Measurements from ENCODE around the gene TBCE. TPM values are rescaled to one million over a fixed set of nuclear protein-coding genes. Genes with fewer than 3 reads are reported as not detected.
A peak's percentile ranks its signal among the peaks of the same experiment; 100 is the strongest.

Gene TBCE
- total and polyA plus RNA-seq, 9 of the 15 experiments (the other 6 are each of a cell fraction or from before 2014, with no cell fraction given) = 52.6 to 92.1 (median 82.1) TPM

DNA sequence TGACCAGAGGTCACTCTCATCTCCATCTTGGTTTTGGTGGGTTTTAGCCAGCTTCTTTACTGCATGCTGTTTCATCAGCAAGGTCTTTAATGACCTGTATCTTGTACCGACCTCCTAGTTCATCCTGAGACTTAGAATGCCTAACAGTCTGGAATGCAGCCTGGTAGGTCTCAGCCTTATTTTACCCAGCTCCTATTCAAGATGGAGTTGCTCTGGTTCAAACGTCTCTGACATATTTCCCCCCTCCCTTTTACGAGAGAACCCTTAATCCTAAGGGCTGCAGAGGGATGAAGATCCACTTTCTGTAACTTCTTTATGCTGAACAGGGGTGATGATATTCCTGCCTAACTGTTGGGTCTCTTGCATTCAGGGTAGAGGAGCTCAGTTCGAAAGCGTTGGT is 43.2 kb downstream of the TBCE start (continued):
- TF ChIP-seq ETV1 (tag; conservative IDR thresholded peaks at IDR 0.05; ENCODE audit: low read depth) (0 out of 2 replicates have a peak, but pooled peaks have one; percentile 9), HSF4 (CRISPR knock-in tag; IDR thresholded peaks at IDR 0.05; ENCODE audit: borderline replicate concordance) (no peak), CXXC5 (CRISPR knock-in tag; IDR thresholded peaks at IDR 0.05) (peak; percentile 65), ZNF174 (CRISPR knock-in tag; IDR thresholded peaks at IDR 0.05) (no peak), NFXL1 (CRISPR knock-in tag; IDR thresholded peaks at IDR 0.05) (peak; percentile 75; the same call in 1 of the 2 replicates), ZNF707 (CRISPR knock-in tag; conservative IDR thresholded peaks at IDR 0.05) (0 out of 2 replicates have a peak, but pooled peaks have one; percentile 20), ZKSCAN8 (CRISPR knock-in tag; IDR thresholded peaks at IDR 0.05) (0 out of 2 replicates have a peak, but pooled peaks have one; percentile 42), TEAD1 (CRISPR knock-in tag; IDR thresholded peaks at IDR 0.05) (peak in 1 of 2 experiments; percentile 71; a peak in 2 of 4 replicates)
- TF ChIP-seq, protein P1, sequence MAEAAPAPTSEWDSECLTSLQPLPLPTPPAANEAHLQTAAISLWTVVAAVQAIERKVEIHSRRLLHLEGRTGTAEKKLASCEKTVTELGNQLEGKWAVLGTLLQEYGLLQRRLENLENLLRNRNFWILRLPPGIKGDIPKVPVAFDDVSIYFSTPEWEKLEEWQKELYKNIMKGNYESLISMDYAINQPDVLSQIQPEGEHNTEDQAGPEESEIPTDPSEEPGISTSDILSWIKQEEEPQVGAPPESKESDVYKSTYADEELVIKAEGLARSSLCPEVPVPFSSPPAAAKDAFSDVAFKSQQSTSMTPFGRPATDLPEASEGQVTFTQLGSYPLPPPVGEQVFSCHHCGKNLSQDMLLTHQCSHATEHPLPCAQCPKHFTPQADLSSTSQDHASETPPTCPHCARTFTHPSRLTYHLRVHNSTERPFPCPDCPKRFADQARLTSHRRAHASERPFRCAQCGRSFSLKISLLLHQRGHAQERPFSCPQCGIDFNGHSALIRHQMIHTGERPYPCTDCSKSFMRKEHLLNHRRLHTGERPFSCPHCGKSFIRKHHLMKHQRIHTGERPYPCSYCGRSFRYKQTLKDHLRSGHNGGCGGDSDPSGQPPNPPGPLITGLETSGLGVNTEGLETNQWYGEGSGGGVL (CRISPR knock-in tag; IDR thresholded peaks at IDR 0.05) = no peak
- TF ChIP-seq, protein P2, sequence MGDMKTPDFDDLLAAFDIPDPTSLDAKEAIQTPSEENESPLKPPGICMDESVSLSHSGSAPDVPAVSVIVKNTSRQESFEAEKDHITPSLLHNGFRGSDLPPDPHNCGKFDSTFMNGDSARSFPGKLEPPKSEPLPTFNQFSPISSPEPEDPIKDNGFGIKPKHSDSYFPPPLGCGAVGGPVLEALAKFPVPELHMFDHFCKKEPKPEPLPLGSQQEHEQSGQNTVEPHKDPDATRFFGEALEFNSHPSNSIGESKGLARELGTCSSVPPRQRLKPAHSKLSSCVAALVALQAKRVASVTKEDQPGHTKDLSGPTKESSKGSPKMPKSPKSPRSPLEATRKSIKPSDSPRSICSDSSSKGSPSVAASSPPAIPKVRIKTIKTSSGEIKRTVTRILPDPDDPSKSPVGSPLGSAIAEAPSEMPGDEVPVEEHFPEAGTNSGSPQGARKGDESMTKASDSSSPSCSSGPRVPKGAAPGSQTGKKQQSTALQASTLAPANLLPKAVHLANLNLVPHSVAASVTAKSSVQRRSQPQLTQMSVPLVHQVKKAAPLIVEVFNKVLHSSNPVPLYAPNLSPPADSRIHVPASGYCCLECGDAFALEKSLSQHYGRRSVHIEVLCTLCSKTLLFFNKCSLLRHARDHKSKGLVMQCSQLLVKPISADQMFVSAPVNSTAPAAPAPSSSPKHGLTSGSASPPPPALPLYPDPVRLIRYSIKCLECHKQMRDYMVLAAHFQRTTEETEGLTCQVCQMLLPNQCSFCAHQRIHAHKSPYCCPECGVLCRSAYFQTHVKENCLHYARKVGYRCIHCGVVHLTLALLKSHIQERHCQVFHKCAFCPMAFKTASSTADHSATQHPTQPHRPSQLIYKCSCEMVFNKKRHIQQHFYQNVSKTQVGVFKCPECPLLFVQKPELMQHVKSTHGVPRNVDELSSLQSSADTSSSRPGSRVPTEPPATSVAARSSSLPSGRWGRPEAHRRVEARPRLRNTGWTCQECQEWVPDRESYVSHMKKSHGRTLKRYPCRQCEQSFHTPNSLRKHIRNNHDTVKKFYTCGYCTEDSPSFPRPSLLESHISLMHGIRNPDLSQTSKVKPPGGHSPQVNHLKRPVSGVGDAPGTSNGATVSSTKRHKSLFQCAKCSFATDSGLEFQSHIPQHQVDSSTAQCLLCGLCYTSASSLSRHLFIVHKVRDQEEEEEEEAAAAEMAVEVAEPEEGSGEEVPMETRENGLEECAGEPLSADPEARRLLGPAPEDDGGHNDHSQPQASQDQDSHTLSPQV (IDR thresholded peaks at IDR 0.05) = peak; percentile 94
- TF ChIP-seq, protein P3, sequence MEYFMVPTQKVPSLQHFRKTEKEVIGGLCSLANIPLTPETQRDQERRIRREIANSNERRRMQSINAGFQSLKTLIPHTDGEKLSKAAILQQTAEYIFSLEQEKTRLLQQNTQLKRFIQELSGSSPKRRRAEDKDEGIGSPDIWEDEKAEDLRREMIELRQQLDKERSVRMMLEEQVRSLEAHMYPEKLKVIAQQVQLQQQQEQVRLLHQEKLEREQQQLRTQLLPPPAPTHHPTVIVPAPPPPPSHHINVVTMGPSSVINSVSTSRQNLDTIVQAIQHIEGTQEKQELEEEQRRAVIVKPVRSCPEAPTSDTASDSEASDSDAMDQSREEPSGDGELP (CRISPR knock-in tag; IDR thresholded peaks at IDR 0.05; ENCODE audit: borderline replicate concordance) = no peak
- TF ChIP-seq, protein P4, sequence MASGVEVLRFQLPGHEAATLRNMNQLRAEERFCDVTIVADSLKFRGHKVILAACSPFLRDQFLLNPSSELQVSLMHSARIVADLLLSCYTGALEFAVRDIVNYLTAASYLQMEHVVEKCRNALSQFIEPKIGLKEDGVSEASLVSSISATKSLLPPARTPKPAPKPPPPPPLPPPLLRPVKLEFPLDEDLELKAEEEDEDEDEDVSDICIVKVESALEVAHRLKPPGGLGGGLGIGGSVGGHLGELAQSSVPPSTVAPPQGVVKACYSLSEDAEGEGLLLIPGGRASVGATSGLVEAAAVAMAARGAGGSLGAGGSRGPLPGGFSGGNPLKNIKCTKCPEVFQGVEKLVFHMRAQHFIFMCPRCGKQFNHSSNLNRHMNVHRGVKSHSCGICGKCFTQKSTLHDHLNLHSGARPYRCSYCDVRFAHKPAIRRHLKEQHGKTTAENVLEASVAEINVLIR (CRISPR knock-in tag; IDR thresholded peaks at IDR 0.05) = 0 out of 2 replicates have a peak, but pooled peaks have one; percentile 22
- TF ChIP-seq, protein P5, sequence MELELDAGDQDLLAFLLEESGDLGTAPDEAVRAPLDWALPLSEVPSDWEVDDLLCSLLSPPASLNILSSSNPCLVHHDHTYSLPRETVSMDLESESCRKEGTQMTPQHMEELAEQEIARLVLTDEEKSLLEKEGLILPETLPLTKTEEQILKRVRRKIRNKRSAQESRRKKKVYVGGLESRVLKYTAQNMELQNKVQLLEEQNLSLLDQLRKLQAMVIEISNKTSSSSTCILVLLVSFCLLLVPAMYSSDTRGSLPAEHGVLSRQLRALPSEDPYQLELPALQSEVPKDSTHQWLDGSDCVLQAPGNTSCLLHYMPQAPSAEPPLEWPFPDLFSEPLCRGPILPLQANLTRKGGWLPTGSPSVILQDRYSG (tag; conservative IDR thresholded peaks at IDR 0.05; ENCODE audit: low read depth) = peak; percentile 84
- TF ChIP-seq, protein P6, sequence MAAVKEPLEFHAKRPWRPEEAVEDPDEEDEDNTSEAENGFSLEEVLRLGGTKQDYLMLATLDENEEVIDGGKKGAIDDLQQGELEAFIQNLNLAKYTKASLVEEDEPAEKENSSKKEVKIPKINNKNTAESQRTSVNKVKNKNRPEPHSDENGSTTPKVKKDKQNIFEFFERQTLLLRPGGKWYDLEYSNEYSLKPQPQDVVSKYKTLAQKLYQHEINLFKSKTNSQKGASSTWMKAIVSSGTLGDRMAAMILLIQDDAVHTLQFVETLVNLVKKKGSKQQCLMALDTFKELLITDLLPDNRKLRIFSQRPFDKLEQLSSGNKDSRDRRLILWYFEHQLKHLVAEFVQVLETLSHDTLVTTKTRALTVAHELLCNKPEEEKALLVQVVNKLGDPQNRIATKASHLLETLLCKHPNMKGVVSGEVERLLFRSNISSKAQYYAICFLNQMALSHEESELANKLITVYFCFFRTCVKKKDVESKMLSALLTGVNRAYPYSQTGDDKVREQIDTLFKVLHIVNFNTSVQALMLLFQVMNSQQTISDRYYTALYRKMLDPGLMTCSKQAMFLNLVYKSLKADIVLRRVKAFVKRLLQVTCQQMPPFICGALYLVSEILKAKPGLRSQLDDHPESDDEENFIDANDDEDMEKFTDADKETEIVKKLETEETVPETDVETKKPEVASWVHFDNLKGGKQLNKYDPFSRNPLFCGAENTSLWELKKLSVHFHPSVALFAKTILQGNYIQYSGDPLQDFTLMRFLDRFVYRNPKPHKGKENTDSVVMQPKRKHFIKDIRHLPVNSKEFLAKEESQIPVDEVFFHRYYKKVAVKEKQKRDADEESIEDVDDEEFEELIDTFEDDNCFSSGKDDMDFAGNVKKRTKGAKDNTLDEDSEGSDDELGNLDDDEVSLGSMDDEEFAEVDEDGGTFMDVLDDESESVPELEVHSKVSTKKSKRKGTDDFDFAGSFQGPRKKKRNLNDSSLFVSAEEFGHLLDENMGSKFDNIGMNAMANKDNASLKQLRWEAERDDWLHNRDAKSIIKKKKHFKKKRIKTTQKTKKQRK (IDR thresholded peaks at IDR 0.05; ENCODE audit: borderline replicate concordance, low read depth, low read length) = no peak
